Skeletal muscle tissue (tissue), 4 donors: ENCODE data around the gene DCTN1. TPM values are rescaled to one million over a fixed set of nuclear protein-coding genes. Genes with fewer than 3 reads are reported as not detected.
A peak's percentile ranks its signal among the peaks of the same experiment; 100 is the strongest.

ENCODE experiments used
- H3K27ac ChIP-seq: one replicate; pipeline ENCODE4 v1.7.0; 2013; ENCODE audit warnings: mild to moderate bottlenecking, low read depth, low read length, inconsistent platforms
- H3K27me3 ChIP-seq, 3 donors: one replicate each; pipeline ENCODE4 v1.7.0; 2013; ENCODE audit warnings: low read length in 3 of 3; ENCODE audit not compliant: control insufficient read depth in 3 of 3, insufficient read depth in 3 of 3
- H3K36me3 ChIP-seq, 3 donors: one replicate each; pipeline ENCODE4 v1.7.0; 2013; ENCODE audit warnings: low read length in 3 of 3; ENCODE audit not compliant: control insufficient read depth in 3 of 3, insufficient read depth in 3 of 3
- H3K4me1 ChIP-seq, 3 donors: one replicate each; pipeline ENCODE4 v1.7.0; 2013; ENCODE audit warnings: low read length in 3 of 3, mild to moderate bottlenecking in 3 of 3; ENCODE audit not compliant: control insufficient read depth in 3 of 3, insufficient read depth in 3 of 3
- H3K4me3 ChIP-seq, 3 donors: one replicate each; pipeline ENCODE4 v1.7.0; 2013; ENCODE audit warnings: low read length in 3 of 3
- H3K9ac ChIP-seq, 3 donors: one replicate each; pipeline ENCODE4 v1.7.0; 2013; ENCODE audit warnings: low read length in 3 of 3, mild to moderate bottlenecking in 3 of 3, moderate library complexity in 2 of 3, low read depth in 1 of 3
- H3K9me3 ChIP-seq, 3 donors: one replicate each; pipeline ENCODE4 v1.7.0; 2013; ENCODE audit warnings: low read length in 3 of 3; ENCODE audit not compliant: control insufficient read depth in 3 of 3
- total RNA-seq: library from RNA; depleted of rRNA; stranded (reverse); fragments of >200 nt; gene quantifications from one replicate; pipeline ENCODE4 v1.2.3, GENCODE V29; 2014
- donor health status: Osteomylitis.

Gene DCTN1
- total RNA-seq, 1 donor from 2014 or later, result 73.6 TPM

- no peaks in the 10 kb centered on the region for H3K9me3 ChIP-seq
- peaks cover 16 to 30% (median 22%) of the 10 kb centered on the region in 3 donors for H3K4me1 ChIP-seq
- H3K36me3 ChIP-seq, result no peaks in the 10 kb centered on the region
- H3K9ac ChIP-seq, result peak overlapping the region; percentile 33 to 75 (median 40)
- H3K27ac ChIP-seq, result peak overlapping the region; percentile 28
- H3K27me3 ChIP-seq, result peaks cover 15 to 30% (median 25%) of the 10 kb centered on the region in 3 donors
- peak overlapping the region; percentile 52 to 75 (median 74) for H3K4me3 ChIP-seq
Observed at GRCh38 chr2:74414881-74415761, 35.0 kb upstream of the DCTN1 start.

DNA sequence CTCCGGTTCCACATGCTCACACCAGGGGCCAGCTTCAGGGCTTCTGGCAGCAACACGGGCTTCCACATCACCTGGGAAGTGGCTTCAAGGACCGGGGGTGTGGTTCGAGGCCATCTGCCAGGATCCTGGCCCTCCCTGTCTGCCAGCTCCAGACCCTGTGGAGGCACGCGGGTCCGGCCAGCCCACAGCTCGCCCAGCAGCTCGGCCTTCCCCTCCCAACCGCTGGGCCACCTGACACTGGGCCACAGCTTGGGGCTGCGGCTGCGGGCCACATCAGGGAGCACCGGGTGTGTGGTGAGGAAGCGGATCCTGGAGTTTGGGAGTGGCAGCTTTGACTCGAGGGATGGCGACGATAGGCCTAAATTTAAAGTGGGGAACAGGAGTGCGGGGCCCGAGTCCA lies 34.3 kb upstream of the DCTN1 start:
- peaks cover 15 to 30% (median 25%) of the 10 kb centered on the region in 3 donors for H3K27me3 ChIP-seq
- H3K9ac ChIP-seq, result peak overlapping the region; percentile 33 to 75 (median 40)
- no peaks in the 10 kb centered on the region for H3K36me3 ChIP-seq
- H3K9me3 ChIP-seq, result no peaks in the 10 kb centered on the region
- H3K4me1 ChIP-seq, result peaks cover 16 to 30% (median 22%) of the 10 kb centered on the region in 3 donors
- H3K4me3 ChIP-seq, result peak overlapping the region; percentile 52 to 75 (median 74)
- H3K27ac ChIP-seq, result no peak overlapping the region

DNA sequence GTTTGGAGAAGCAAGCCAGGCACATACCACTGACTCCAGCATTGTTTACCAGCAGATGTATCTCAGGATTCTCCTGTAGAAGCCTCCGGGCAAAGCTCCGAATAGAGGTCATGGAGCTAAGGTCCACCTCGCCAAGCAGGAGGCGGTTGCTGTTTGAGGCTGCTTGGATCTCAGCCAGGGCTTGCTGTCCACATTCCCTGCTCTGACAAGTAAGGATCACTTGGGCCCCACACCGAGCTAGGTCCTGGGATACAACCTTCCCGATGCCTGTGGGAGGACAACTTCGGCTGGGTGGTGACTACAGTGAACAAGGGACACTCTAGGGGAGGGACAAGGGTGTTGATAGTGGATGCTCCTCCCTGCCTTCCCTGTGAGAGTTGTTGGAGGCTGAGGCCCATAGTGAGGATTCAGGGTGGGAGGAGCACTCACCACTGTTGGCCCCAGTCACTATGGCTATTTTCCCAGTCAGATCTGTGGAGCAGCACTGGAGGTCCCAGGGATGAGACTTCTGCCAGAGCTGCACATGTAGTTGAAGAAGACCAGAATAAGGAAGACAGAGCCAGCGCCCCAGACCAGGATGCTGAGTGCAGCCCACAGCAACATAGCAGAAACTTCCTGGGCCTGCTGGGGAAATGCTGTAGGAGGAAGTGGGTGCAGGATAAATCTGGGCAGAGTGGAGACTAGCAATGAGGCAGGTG lies 33.0 kb upstream of the DCTN1 start:
- no peak overlapping the region for H3K4me3 ChIP-seq
- H3K27ac ChIP-seq, result no peak overlapping the region
- H3K4me1 ChIP-seq, result peaks cover 16 to 27% (median 20%) of the 10 kb centered on the region in 3 donors
- no peaks in the 10 kb centered on the region for H3K36me3 ChIP-seq
- no peak overlapping the region for H3K9ac ChIP-seq
- H3K27me3 ChIP-seq, result peaks cover 15 to 35% (median 25%) of the 10 kb centered on the region in 3 donors
- H3K9me3 ChIP-seq, result no peaks in the 10 kb centered on the region

GRCh38 chr2:74407682-74408081 lies 27.6 kb upstream of the DCTN1 start:
- Histone ChIP-seq H3K36me3 (no peaks in the 10 kb centered on the region), H3K27ac (no peak overlapping the region), H3K9ac (no peak overlapping the region), H3K4me1 (no peaks in the 10 kb centered on the region), H3K27me3 (peaks cover 0 to 5% (median 0%) of the 10 kb centered on the region in 3 donors), H3K4me3 (no peak overlapping the region), H3K9me3 (no peaks in the 10 kb centered on the region)

DNA sequence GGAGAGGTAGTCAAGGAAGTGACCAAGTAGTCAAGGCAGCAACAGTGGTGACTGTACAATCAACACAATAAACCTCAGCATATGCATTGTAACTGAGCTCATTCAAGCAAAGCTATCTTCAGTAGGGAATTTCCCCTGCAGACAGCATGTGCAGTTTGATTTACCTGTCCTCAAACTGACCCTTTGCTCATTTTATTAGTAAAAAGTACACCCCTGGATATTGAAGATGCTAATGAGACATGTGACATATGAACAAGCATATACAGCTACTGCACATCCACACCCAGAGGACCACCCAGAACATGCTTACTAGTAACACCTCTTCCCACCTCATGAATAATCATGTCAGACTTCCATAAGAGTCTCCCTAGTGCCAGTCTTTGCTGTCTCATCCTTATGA lies 25.9 kb upstream of the DCTN1 start:
- Histone ChIP-seq H3K27ac (no peak overlapping the region), H3K9ac (no peak overlapping the region), H3K36me3 (no peaks in the 10 kb centered on the region), H3K27me3 (peaks cover 0 to 5% (median 0%) of the 10 kb centered on the region in 3 donors), H3K9me3 (no peaks in the 10 kb centered on the region), H3K4me3 (no peak overlapping the region), H3K4me1 (no peaks in the 10 kb centered on the region)

DNA sequence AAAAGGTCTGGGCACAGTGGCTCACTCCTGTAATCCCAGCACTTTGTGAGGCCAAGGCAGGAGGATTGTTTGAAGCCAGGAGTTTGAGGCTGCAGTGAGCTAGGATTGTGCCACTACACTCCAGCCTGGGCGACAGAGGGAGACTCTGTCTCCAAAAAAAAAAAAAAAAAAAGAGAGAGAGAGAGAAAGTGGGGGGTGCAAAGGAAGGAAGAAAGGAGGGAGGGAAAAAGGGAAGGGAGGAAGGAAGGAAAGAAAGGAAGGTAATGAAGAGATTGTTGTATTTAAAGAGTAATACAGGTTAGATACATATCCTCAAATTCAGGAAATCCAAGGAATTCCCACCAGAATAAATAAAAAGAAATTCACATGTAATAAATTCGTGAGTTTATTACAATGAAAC lies 21.8 kb upstream of the DCTN1 start:
- Histone ChIP-seq H3K4me3 (no peak overlapping the region), H3K27ac (no peak overlapping the region), H3K9me3 (no peaks in the 10 kb centered on the region), H3K36me3 (no peaks in the 10 kb centered on the region), H3K4me1 (no peaks in the 10 kb centered on the region), H3K9ac (no peak overlapping the region), H3K27me3 (no peaks in the 10 kb centered on the region)

GRCh38 chr2:74399785-74400184 lies 19.7 kb upstream of the DCTN1 start:
- Histone ChIP-seq H3K9ac (no peak overlapping the region), H3K36me3 (no peaks in the 10 kb centered on the region)

DNA sequence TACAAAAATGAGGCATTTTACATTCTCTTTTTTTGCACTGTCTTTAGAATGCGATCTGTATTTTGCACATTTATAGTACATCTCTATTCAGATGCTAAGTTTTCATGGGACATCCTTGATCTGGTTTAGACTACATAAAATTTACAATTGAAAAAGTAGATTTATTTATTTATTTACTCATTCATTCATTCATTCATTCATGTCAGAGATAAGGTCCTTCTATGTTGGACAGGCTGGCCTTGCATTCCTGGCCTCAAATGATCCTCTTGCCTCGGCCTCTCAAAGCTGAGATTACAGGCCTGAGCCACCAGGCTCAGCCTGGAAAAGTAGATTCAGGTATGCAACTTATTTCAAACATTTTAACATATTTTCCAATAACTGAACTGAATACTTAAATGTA lies 16.0 kb upstream of the DCTN1 start:
- no peak overlapping the region for H3K4me3 ChIP-seq
- H3K4me1 ChIP-seq, result peaks cover under 1 to 5% (median under 1%) of the 10 kb centered on the region in 3 donors
- no peaks in the 10 kb centered on the region for H3K9me3 ChIP-seq
- no peaks in the 10 kb centered on the region for H3K36me3 ChIP-seq
- no peaks in the 10 kb centered on the region for H3K27me3 ChIP-seq
- no peak overlapping the region for H3K9ac ChIP-seq
- H3K27ac ChIP-seq, result no peak overlapping the region

More at GRCh38 chr2:74399785-74400184, 19.7 kb upstream of the DCTN1 start:
- Histone ChIP-seq H3K9me3 (no peaks in the 10 kb centered on the region), H3K4me1 (no peaks in the 10 kb centered on the region), H3K27ac (no peak overlapping the region), H3K27me3 (no peaks in the 10 kb centered on the region), H3K4me3 (no peak overlapping the region)

DNA sequence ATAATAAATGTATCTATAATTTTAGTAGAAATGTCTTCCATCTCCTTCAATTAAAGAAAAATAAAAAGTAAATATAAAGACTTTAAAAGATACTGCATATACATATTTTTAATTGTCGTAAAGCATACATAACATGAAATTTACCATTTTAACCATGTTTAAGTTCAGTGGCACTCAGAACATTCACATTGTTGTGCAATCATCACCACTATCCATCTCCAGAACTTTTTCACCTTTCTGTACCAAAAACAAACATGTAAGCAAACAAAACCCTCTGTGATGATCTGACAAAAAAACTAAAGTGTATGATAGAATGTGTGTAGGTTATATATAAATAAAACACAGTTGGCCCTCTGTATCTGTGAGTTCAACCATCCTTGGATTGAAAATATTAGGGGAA lies 13.4 kb upstream of the DCTN1 start:
- Histone ChIP-seq H3K4me1 (peaks cover 18 to 31% (median 25%) of the 10 kb centered on the region in 3 donors), H3K9me3 (no peaks in the 10 kb centered on the region), H3K9ac (no peak overlapping the region), H3K36me3 (no peaks in the 10 kb centered on the region), H3K4me3 (no peak overlapping the region), H3K27ac (no peak overlapping the region), H3K27me3 (no peaks in the 10 kb centered on the region)

DNA sequence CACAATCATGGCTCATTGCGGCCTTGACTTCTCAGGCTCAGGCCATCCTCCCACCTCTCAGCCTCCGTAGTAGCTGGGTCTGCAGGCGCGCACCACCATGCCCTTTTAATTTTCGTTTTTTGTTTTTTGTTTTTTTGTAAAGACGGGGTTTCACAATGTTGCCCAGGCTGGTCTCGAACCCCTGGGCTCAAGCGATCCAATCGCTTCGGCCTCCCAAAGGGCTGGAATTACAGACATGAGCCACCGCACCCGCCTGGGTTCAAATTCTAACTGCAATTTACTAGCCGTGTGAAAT lies 12.3 kb upstream of the DCTN1 start:
- Histone ChIP-seq H3K4me1 (peaks cover 25 to 36% (median 34%) of the 10 kb centered on the region in 3 donors), H3K4me3 (peak overlapping the region; percentile 80 to 97 (median 81)), H3K36me3 (no peaks in the 10 kb centered on the region), H3K9me3 (no peaks in the 10 kb centered on the region), H3K9ac (peak overlapping the region; percentile 80 to 93 (median 88)), H3K27ac (no peak overlapping the region), H3K27me3 (no peaks in the 10 kb centered on the region)
